GM12874 (cell line): ENCODE measurements around the gene UBIAD1.

Experiments used
- CTCF ChIP-seq: IDR thresholded peaks from 2 replicates; pipeline ENCODE4 v1.5.1; 2011; ENCODE audit warnings: low read depth, mild to moderate bottlenecking, control low read depth, low read length, moderate library complexity; ENCODE audit not compliant: insufficient read depth

UBIAD1 gene

DNA sequence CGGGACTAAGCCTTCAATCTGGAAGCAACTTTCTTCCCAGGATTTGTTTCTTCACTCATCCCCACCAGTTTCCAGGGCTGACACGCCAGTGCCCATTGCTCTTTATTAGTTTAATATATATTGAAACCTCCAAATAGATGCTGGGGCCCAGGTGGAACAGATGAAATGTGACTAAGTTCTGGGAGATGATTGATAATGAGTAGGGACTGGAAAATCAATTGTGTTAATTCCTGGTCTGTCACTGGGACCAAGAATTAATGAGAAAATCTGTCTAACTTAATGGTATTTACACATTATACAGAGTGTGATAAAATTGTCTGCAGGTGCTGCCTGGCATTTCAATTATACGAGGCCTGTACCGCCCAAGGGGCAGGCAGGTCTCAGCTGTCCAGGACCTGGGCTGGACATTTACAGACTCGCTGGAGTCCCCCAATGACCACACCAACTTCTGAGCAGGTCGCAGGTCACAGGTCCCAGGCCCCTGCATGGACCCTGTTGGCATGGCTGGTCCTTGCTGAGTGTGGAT is 35.8 kb downstream of the UBIAD1 start:
- TF ChIP-seq CTCF: no peak

GRCh38 chr1:11309385-11309784 is 36.4 kb downstream of the UBIAD1 start:
- TF ChIP-seq CTCF: no peak

- no peak for TF ChIP-seq CTCF
These were observed 39.1 kb downstream of the UBIAD1 start for GRCh38 chr1:11311816-11312755.

DNA sequence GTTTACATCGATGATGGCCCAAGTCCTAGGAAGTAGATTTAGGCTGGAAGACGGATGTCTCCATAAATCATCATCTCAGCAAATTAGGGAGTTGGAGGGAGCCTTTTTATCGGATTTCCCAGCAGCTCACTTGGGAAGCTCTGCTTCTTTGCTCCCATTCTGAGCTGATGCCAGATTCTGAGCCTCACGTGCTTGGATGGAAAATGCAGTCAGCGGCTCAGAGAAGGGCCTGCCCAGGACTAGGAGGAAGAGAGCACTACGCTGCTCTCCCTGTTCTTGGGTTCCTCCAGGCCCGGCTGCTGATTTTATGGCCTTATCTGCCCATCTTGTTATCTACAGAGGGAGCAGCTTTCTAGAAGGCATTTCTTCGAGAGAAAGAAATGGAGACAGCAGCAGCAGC is 42.0 kb downstream of the UBIAD1 start:
- TF ChIP-seq CTCF: no peak

- TF ChIP-seq CTCF: no peak
These were observed 43.7 kb downstream of the UBIAD1 start for GRCh38 chr1:11316701-11317100.

- TF ChIP-seq CTCF: no peak
These were observed 46.0 kb downstream of the UBIAD1 start for GRCh38 chr1:11318982-11319381.

- peak; percentile 86 for TF ChIP-seq CTCF
These were observed 47.3 kb downstream of the UBIAD1 start for GRCh38 chr1:11320153-11320936.
